Nephron (organoid): ENCODE data around the gene CDC6.
"Not testable (repeated sequence)": the region's sequence is repeated elsewhere in the genome, so short reads cannot be mapped to it uniquely, and the experiment has no call there.

Experiments
- H3K27ac Mint-ChIP-seq, 3 experiments: 2 replicates each; pipeline ENCODE4 v1.8.0; 2020; ENCODE audit warnings: mixed read lengths in 3 of 3, mild to moderate bottlenecking in 2 of 3, moderate library complexity in 1 of 3
- H3K27me3 Mint-ChIP-seq: 2 replicates; pipeline ENCODE4 v1.8.0; 2021; ENCODE audit warnings: low read depth, mild to moderate bottlenecking, moderate library complexity, mixed read lengths
- H3K36me3 Mint-ChIP-seq: 2 replicates; pipeline ENCODE4 v1.8.0; 2020; ENCODE audit warnings: low read depth, mixed read lengths
- H3K4me1 Mint-ChIP-seq: 2 replicates; pipeline ENCODE4 v1.8.0; 2020; ENCODE audit warnings: mixed read lengths
- H3K4me3 Mint-ChIP-seq, 3 experiments: 2 replicates each; pipeline ENCODE4 v1.8.0; 2020; ENCODE audit warnings: mild to moderate bottlenecking in 3 of 3, mixed read lengths in 3 of 3, moderate library complexity in 2 of 3
- H3K9me3 Mint-ChIP-seq: 2 replicates; pipeline ENCODE4 v1.8.0; 2020; ENCODE audit warnings: mixed read lengths
- CTCF ChIP-seq, 3 experiments: fragments of 200-600 bp; sonication (generic); IDR thresholded peaks; one replicate each; pipeline ENCODE4 v1.5.0; 2021; ENCODE audit warnings: antibody characterized with exemption in 3 of 3; ENCODE audit not compliant: unreplicated experiment in 3 of 3

Gene CDC6

DNA sequence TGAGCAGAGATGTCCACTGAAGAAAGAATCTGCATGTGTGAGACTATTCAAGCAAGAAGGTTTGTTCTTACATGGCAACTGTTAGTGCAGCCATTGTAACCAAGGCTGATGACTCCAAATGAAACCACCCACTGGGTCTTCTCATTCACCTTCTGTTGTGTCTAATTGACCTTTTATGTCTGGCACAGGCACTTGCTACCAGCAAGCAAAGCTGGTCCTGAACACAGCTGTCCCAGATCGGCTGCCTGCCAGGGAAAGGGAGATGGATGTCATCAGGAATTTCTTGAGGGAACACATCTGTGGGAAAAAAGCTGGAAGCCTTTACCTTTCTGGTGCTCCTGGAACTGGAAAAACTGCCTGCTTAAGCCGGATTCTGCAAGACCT is 3.6 kb downstream of the CDC6 start:
- no peak for TF ChIP-seq CTCF (IDR thresholded peaks at IDR 0.05; ENCODE audit: unreplicated experiment in 3 of 3)
- Mint-ChIP-seq H3K4me1 (peaks cover 27% of the 10 kb centered on the region), H3K27ac (no peak overlapping the region), H3K9me3 (no peaks in the 10 kb centered on the region), H3K27me3 (no peaks in the 10 kb centered on the region), H3K36me3 (peaks cover 23% of the 10 kb centered on the region), H3K4me3 (no peak overlapping the region)

DNA sequence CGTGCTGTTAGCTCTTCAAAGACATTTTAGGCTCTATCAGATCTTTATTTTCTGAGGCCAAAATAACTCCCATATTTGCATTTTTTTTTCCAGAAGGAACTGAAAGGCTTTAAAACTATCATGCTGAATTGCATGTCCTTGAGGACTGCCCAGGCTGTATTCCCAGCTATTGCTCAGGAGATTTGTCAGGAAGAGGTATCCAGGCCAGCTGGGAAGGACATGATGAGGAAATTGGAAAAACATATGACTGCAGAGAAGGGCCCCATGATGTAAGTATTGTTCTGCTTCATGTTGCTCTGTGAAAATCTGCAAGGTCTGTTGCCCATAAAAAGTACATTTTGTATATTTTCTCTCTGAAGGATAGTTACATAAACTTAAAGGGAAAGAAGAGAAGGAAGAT is 5.7 kb downstream of the CDC6 start:
- Mint-ChIP-seq H3K9me3 (no peaks in the 10 kb centered on the region), H3K4me3 (no peak overlapping the region), H3K27ac (peak overlapping the region; percentile 23 to 73 (median 29)), H3K4me1 (peaks cover 31% of the 10 kb centered on the region), H3K36me3 (peaks cover 34% of the 10 kb centered on the region), H3K27me3 (no peaks in the 10 kb centered on the region)
- no peak for TF ChIP-seq CTCF (IDR thresholded peaks at IDR 0.05; ENCODE audit: unreplicated experiment in 3 of 3)

GRCh38 chr17:40295488-40296436 is 8.1 kb downstream of the CDC6 start:
- Mint-ChIP-seq H3K4me1 (peaks cover 36% of the 10 kb centered on the region), H3K36me3 (peaks cover 31% of the 10 kb centered on the region), H3K9me3 (no peaks in the 10 kb centered on the region), H3K27me3 (no peaks in the 10 kb centered on the region), H3K27ac (peak overlapping the region in 1 of 3 experiments; percentile 31), H3K4me3 (no peak overlapping the region)
- TF ChIP-seq CTCF (IDR thresholded peaks at IDR 0.05; ENCODE audit: unreplicated experiment in 3 of 3) = no peak

GRCh38 chr17:40297511-40297910 is 9.8 kb downstream of the CDC6 start:
- H3K9me3 Mint-ChIP-seq = no peaks in the 10 kb centered on the region
- peaks cover 33% of the 10 kb centered on the region for H3K36me3 Mint-ChIP-seq
- H3K27ac Mint-ChIP-seq = peak overlapping the region in 2 of 3 experiments; percentile 25 to 55

GRCh38 chr17:40298726-40299125 is 11.0 kb downstream of the CDC6 start:
- no peak for TF ChIP-seq CTCF (IDR thresholded peaks at IDR 0.05; ENCODE audit: unreplicated experiment in 3 of 3)
- H3K4me1 Mint-ChIP-seq = peaks cover 49% of the 10 kb centered on the region
- H3K9me3 Mint-ChIP-seq = no peaks in the 10 kb centered on the region
- peaks cover 27% of the 10 kb centered on the region for H3K36me3 Mint-ChIP-seq
- no peak overlapping the region for H3K4me3 Mint-ChIP-seq
- H3K27ac Mint-ChIP-seq = peak overlapping the region in 2 of 3 experiments; percentile 66 to 70
- H3K27me3 Mint-ChIP-seq = no peaks in the 10 kb centered on the region

More at GRCh38 chr17:40297511-40297910, 9.8 kb downstream of the CDC6 start:
- H3K4me1 Mint-ChIP-seq = peaks cover 42% of the 10 kb centered on the region
- no peak for TF ChIP-seq CTCF (IDR thresholded peaks at IDR 0.05; ENCODE audit: unreplicated experiment in 3 of 3)
- no peaks in the 10 kb centered on the region for H3K27me3 Mint-ChIP-seq
- H3K4me3 Mint-ChIP-seq = no peak overlapping the region

DNA sequence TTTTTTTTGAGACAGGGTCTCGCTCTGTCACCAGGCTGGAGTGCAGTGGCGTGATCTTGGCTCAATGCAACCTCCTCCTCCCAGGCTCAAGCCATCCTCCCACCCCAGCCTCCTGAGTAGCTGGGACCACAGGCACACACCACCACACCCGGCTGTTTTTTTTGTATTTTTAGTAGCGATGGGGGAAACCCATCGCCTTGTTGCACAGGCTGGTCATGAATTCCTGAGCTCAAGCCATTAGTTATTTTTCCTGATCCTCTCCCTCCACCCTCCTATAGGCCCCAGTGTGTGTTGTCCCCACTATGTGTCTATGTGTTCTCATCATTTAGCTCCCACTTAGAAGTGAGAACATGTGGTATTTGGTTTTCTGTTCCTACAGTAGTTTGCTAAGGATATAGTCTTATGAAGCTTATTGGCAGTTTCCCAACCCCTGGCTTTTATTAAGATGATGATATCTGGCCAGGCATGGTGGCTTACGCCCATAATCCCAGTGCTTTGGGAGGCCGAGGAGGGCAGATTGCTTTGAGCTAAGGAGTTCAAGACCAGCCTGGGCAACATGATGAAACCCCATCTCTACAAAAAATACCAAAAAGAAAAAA is 11.6 kb downstream of the CDC6 start:
- H3K36me3 Mint-ChIP-seq = peaks cover 24% of the 10 kb centered on the region
- H3K27me3 Mint-ChIP-seq, H3K4me3 Mint-ChIP-seq, H3K9me3 Mint-ChIP-seq: not testable (repeated sequence)
- H3K27ac Mint-ChIP-seq = peak overlapping the region in 2 of 3 experiments; percentile 66 to 70
- peaks cover 55% of the 10 kb centered on the region for H3K4me1 Mint-ChIP-seq
